Activated naive CD4-positive, alpha-beta T cell treated with anti-CD3 and anti-CD28 coated beads, Interleukin-2, amount 50 U/mL, for 72 hours (primary cell): ENCODE results near the gene WIZ. TPM values are rescaled to one million over a fixed set of nuclear protein-coding genes. Genes with fewer than 3 reads are reported as not detected.

Experiments
- ATAC-seq, 2 donors: fragments of 150-1000 bp; cut with Tn5 transposase; 2 replicates each; pipeline ENCODE4 v1.10.0; 2021; ENCODE audit warnings: mild to moderate bottlenecking in 2 of 2, moderate library complexity in 2 of 2
- DNase-seq, 2 donors: peaks; one replicate each; pipeline ENCODE4 v3.0.0; 2021 to 2022; ENCODE audit warnings: low spot score in 2 of 2
- H3K27ac Mint-ChIP-seq, 2 donors: one replicate each; pipeline ENCODE4 v1.8.0; 2022; ENCODE audit warnings: mild to moderate bottlenecking in 2 of 2, mixed read lengths in 2 of 2
- H3K36me3 Mint-ChIP-seq, 2 donors: one replicate each; pipeline ENCODE4 v1.8.0; 2022; ENCODE audit warnings: mixed read lengths in 2 of 2
- H3K9me3 Mint-ChIP-seq, 2 donors: one replicate each; pipeline ENCODE4 v1.8.0; 2022; ENCODE audit warnings: mixed read lengths in 2 of 2
- total RNA-seq, 2 donors: library from RNA; stranded (reverse); gene quantifications; one replicate each; pipeline ENCODE4 v1.2.3, GENCODE V29; 2022

WIZ gene
- total RNA-seq, 2 donors from 2014 or later: 18.4 to 19.8 TPM

GRCh38 chr19:15439821-15440641 lies 9.7 kb downstream of the WIZ start:
- no peak overlapping the region for H3K27ac Mint-ChIP-seq
- no peaks in the 10 kb centered on the region for H3K36me3 Mint-ChIP-seq

GRCh38 chr19:15439078-15439799 lies 10.5 kb downstream of the WIZ start:
- Mint-ChIP-seq H3K36me3 (no peaks in the 10 kb centered on the region), H3K9me3 (no peaks in the 10 kb centered on the region), H3K27ac (no peak overlapping the region)
- no peak for ATAC-seq
- no peak for DNase-seq

More at GRCh38 chr19:15439821-15440641, 9.7 kb downstream of the WIZ start:
- no peaks in the 10 kb centered on the region for H3K9me3 Mint-ChIP-seq
- no peak for ATAC-seq
- DNase-seq: no peak

GRCh38 chr19:15438577-15438976 lies 11.2 kb downstream of the WIZ start:
- Mint-ChIP-seq H3K27ac (no peak overlapping the region), H3K9me3 (no peaks in the 10 kb centered on the region), H3K36me3 (peaks cover 0 to under 1% of the 10 kb centered on the region in 2 donors)
- DNase-seq (no peak), ATAC-seq (no peak)

GRCh38 chr19:15438124-15438496 lies 11.6 kb downstream of the WIZ start:
- no peak for DNase-seq
- Mint-ChIP-seq H3K27ac (no peak overlapping the region), H3K9me3 (no peaks in the 10 kb centered on the region), H3K36me3 (peaks cover 0 to 6% of the 10 kb centered on the region in 2 donors)
- ATAC-seq: no peak

GRCh38 chr19:15437355-15438123 lies 12.2 kb downstream of the WIZ start:
- H3K36me3 Mint-ChIP-seq: peaks cover 0 to 10% of the 10 kb centered on the region in 2 donors
- DNase-seq (no peak), ATAC-seq (no peak)
- H3K9me3 Mint-ChIP-seq: no peaks in the 10 kb centered on the region
- no peak overlapping the region for H3K27ac Mint-ChIP-seq

GRCh38 chr19:15436826-15437110 lies 13.0 kb downstream of the WIZ start:
- DNase-seq: no peak
- H3K36me3 Mint-ChIP-seq: peaks cover 4 to 13% of the 10 kb centered on the region in 2 donors
- H3K27ac Mint-ChIP-seq: no peak overlapping the region
- ATAC-seq: no peak
- H3K9me3 Mint-ChIP-seq: no peaks in the 10 kb centered on the region

GRCh38 chr19:15436012-15436825 lies 13.5 kb downstream of the WIZ start:
- H3K27ac Mint-ChIP-seq: peak overlapping the region in 1 of 2 donors; percentile 24
- H3K9me3 Mint-ChIP-seq: no peaks in the 10 kb centered on the region
- ATAC-seq (no peak), DNase-seq (no peak)
- peaks cover 9 to 19% of the 10 kb centered on the region in 2 donors for H3K36me3 Mint-ChIP-seq

GRCh38 chr19:15433519-15434069 lies 16.2 kb downstream of the WIZ start:
- Mint-ChIP-seq H3K9me3 (no peaks in the 10 kb centered on the region), H3K27ac (peak overlapping the region; percentile 90 to 94), H3K36me3 (peaks cover 10 to 20% of the 10 kb centered on the region in 2 donors)
- DNase-seq (no peak), ATAC-seq (no peak)

- H3K9me3 Mint-ChIP-seq: no peaks in the 10 kb centered on the region
- ATAC-seq: peak; percentile 88 to 91
- peak overlapping the region; percentile 90 to 94 for H3K27ac Mint-ChIP-seq
- peak; percentile 93 to 95 for DNase-seq
- peaks cover 10 to 20% of the 10 kb centered on the region in 2 donors for H3K36me3 Mint-ChIP-seq
These were observed 16.9 kb downstream of the WIZ start for GRCh38 chr19:15432629-15433518.

GRCh38 chr19:15432018-15432494 lies 17.7 kb downstream of the WIZ start:
- H3K27ac Mint-ChIP-seq: peak overlapping the region; percentile 93 to 95
- no peak for DNase-seq

GRCh38 chr19:15431396-15432017 lies 18.2 kb downstream of the WIZ start:
- ATAC-seq (no peak), DNase-seq (no peak)
- H3K36me3 Mint-ChIP-seq: peaks cover 20% of the 10 kb centered on the region in 2 donors
- peak overlapping the region; percentile 93 to 95 for H3K27ac Mint-ChIP-seq
- no peaks in the 10 kb centered on the region for H3K9me3 Mint-ChIP-seq

More at GRCh38 chr19:15432018-15432494, 17.7 kb downstream of the WIZ start:
- peaks cover 15 to 20% of the 10 kb centered on the region in 2 donors for H3K36me3 Mint-ChIP-seq
- ATAC-seq: peak in 1 of 2 donors; percentile 23
- H3K9me3 Mint-ChIP-seq: no peaks in the 10 kb centered on the region

GRCh38 chr19:15430526-15431120 lies 19.1 kb downstream of the WIZ start:
- peak overlapping the region; percentile 1 to 93 for H3K27ac Mint-ChIP-seq

GRCh38 chr19:15429825-15430467 lies 19.8 kb downstream of the WIZ start:
- peak overlapping the region; percentile 1 to 93 for H3K27ac Mint-ChIP-seq
- H3K36me3 Mint-ChIP-seq: peaks cover 27 to 29% of the 10 kb centered on the region in 2 donors
- no peaks in the 10 kb centered on the region for H3K9me3 Mint-ChIP-seq
- no peak for ATAC-seq
- DNase-seq: no peak

More at GRCh38 chr19:15430526-15431120, 19.1 kb downstream of the WIZ start:
- H3K36me3 Mint-ChIP-seq: peaks cover 27 to 29% of the 10 kb centered on the region in 2 donors
- no peaks in the 10 kb centered on the region for H3K9me3 Mint-ChIP-seq
- no peak for DNase-seq
- no peak for ATAC-seq
